Measurements from ENCODE around the gene HEXA.
"Not testable (repeated sequence)": the region's sequence is repeated elsewhere in the genome, so short reads cannot be mapped to it uniquely, and the experiment has no call there.

The HEXA gene

DNA sequence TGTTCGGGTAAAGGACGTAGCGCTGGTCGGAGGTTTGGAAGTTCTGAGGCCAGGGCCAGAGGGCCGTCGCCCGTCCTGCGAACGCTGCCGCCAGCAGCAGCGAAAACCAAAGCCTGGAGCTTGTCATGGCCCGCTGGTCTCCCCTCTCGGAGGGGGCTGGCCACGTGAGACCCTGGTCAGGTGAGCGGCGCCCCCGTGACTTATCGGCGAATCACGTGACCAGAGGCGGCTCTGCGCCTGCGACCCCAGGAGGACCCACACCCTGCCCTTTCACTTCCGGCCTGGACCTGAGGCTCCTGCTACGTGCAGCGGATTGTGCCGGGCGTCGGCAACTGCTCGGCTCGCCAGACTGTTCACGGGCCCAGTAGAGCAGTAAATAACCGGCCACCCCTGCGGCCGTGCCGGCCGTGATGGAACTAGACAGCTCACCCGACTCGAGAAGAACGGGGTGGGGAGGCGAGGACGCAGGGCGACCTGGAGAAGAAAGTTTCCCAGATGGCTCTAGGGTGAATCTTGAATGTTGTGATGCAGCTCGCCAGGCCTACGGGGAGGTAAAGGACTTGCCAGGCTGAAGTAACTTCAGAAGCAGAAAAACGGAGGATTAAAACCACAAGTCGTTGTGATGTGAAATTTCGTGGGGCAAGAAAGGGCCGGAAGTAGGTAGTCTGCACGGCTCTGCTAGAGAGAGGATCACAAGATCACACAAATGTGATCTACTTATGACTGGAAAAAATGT, at the start of gene HEXA:
TSS of gene HEXA (minus strand) at position 169 of the 736 bp plus-strand sequence. CDS start at position 127, 42 bp downstream.
- in situ Hi-C loops (cut with MboI; ENCODE audit: low sequenced_read_pairs) = no loop called here

DNA sequence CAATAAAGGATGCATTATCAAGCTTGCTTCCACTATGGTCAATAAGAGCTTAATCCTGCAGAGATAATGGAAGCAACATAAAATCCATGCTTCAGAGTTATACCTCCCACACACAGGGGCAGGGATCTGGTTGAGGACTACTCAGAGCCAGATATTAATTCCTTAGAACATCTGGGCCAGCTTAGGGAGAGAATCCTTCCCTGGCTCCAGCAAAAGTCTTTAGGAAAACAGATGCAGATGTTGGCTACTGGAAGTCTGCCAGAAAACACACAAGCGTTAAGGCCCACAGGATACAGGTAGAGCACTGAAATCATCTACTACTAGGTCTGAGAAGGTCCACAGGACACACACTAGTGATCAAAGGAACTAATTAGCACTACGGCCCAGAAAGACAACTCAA, 47.4 kb upstream of the HEXA start:
- in situ Hi-C loops (cut with MboI; ENCODE audit: low sequenced_read_pairs) = no loop called here

DNA sequence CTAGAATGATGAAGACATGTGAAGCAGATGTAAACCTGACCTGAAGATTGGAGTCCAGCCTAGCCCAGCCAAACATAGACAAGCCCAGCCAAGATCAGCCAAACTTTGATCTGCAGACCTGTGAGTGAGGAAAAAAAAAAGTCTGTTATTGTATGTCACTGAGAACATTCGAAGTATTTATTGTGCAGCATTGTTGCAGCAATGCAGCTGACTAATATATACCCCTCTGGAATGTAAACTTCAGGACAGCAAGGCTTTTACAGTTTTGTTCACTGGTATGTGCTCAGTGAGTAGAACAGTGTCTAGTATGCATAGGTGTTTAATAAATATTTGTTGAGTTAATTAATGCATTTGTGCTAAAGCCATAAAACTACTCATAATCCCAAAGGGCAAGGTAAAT, 45.7 kb upstream of the HEXA start:
- in situ Hi-C loops (cut with MboI; ENCODE audit: low sequenced_read_pairs) = no loop called here

DNA sequence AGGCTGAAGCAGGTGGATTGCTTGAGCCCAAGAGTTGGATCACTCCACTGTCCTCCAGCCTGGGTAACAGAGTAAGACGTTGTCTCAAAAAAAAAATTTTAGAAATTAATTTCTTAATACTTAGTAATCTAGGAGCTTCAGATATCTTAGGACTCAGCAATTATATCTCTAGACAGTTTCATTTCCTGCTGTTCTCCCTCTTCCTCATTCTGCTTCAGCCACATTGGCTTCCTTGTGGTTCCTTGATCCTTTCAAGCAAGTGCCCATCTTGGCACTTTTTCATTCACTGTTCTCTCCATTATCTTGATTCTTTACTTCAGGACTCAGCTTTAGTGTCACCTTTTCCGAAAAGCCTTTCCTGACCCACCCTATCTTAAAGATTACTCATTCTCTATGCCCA, 44.8 kb upstream of the HEXA start:
- in situ Hi-C loops (cut with MboI; ENCODE audit: low sequenced_read_pairs) = no loop called here

DNA sequence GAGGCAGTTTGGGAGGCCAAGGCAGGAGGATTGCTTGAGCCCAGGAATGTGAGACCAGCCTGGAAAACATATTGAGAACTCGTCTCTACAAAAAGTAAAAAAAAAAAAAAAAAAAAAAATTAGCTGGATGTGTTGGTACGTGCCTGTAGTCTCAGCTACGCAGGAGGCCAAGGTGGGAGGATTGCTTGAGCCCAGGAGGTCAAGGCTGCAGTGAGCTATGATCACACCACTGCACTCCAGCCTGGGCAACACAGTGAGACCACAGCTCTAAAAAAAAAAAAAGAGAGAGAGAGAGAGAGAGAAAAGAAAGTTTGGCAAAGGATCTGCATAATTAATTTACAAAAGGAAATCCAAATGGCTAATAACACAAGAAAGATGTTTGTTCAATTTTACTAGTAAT, 44.0 kb upstream of the HEXA start:
- in situ Hi-C loops (cut with MboI; ENCODE audit: low sequenced_read_pairs) = not testable (repeated sequence)

DNA sequence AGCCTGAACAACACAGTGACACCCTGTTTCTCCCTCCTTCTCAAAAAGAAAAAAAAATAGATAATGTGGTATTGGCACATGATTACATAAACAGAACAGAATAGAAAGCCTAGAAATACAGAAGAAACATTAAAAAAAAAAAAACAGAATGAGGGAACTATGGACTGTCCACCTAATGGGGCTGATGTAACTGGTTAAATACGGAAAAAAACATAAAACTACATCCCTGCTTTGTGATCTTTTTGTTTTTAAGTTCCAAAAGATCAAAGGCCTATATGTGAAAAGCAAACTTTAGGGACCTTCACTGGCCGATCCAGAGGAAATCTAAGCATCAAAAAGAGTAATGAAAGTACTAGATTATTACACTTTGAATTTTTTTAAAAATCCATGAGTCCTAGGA, 39.5 kb upstream of the HEXA start:
- in situ Hi-C loops (cut with MboI; ENCODE audit: low sequenced_read_pairs) = no loop called here

DNA sequence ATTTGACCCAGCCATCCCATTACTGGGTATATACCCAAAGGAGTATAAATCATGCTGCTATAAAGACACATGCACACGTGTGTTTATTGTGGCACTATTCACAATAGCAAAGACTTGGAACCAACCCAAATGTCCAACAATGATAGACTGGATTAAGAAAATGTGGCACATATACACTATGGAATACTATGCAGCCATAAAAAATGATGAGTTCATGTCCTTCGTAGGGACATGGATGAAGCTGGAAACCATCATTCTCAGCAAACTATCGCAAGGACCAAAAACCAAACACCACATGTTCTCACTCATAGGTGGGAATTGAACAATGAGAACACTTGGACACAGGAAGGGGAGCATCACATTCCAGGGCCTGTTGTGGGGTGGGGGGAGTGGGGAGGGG, 37.5 kb upstream of the HEXA start:
- in situ Hi-C loops (cut with MboI; ENCODE audit: low sequenced_read_pairs) = not testable (repeated sequence)

DNA sequence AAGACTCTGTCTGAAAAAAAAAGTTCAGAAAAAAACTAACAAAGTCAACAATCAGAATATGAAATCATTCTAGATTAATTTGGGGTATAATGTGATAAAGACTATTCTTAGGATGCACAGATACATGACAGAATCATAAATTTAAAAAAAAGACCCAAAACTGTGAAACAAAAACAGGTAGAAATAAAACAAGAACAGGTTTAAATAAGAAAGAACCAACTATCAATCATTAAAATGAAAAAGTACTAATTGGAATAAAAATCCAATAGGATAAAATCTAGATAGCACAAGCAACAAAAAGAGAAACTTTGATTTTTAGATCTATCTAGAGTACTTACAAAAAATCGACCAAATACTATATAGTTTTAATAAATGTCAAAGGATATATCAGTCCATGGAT, 35.7 kb upstream of the HEXA start:
- in situ Hi-C loops (cut with MboI; ENCODE audit: low sequenced_read_pairs) = no loop called here

DNA sequence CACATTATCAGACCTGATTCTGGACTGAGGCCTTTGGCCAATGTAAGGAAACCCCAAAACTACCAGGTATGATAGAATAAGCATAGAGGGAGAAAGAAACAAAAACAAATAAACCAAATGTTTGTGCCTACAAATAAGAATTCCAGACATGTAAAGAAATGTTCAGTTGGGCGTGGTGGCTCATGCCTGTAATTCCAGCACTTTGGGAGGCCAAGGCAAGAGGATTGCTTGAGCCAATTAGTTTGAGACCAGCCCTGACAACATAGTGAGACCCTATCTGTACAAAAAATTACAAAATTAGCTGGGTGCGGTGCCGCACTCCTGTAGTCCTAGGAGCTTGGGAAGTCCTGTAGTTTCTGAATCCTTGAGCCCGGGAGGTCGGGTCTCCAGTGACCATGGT, 35.3 kb upstream of the HEXA start:
- in situ Hi-C loops (cut with MboI; ENCODE audit: low sequenced_read_pairs) = no loop called here

DNA sequence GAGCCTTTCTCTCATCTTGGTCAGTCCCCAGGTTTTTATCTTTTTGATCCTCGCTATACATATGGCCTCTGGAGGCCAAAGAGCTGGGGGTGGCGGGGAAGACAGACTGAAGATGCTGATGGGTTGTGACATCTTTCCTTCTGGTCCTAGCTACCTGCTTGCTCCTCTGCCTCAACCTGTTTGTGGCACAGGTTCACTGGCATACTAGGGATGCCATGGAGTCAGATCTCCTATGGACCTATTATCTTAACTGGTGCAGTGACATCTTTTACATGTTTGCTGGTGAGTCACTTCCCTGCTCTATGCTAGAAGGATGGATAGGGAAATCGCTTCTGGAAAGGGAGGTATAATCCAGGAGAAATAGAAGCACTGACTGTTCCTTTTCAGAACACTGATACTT, 31.1 kb upstream of the HEXA start:
- in situ Hi-C loops (cut with MboI; ENCODE audit: low sequenced_read_pairs) = no loop called here

DNA sequence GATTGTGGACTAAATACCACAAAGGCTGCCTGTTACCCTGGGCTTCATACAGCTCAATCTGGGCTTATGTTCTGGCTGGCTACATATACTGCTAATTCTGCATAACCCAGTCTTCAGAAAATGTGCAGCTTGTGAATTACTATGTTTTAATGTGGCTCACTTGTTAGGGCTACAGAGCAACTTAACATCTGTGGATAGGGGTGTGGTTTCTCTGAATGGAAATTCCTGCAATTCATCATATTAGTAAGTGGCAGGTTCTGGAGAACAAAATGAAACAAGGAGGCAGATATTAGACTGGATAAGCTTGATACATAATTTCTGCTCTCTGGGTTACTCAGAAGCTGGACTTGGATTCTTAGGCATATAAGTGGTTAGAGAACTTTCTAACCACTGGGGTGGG, 29.0 kb upstream of the HEXA start:
- in situ Hi-C loops (cut with MboI; ENCODE audit: low sequenced_read_pairs) = no loop called here

DNA sequence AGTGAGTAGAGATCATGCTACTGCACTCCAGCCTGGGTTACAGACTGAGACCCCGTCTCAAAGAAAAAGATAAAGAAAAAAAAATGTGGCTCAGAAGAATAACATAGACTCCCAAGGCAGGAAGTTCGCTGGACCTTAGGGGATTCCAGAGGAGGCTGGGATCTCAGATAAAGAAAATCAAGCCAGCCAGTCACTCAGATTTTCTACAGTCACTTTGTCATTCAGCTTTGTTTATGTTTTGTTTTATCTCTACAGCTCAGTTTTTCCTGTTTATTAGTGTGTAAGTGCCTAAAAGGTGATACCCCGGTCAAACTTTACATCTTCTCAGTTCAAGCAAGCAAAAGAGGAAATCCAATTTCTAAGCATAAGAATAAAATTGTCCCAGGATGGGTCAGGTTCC, 28.5 kb upstream of the HEXA start:
- in situ Hi-C loops (cut with MboI; ENCODE audit: low sequenced_read_pairs) = no loop called here

DNA sequence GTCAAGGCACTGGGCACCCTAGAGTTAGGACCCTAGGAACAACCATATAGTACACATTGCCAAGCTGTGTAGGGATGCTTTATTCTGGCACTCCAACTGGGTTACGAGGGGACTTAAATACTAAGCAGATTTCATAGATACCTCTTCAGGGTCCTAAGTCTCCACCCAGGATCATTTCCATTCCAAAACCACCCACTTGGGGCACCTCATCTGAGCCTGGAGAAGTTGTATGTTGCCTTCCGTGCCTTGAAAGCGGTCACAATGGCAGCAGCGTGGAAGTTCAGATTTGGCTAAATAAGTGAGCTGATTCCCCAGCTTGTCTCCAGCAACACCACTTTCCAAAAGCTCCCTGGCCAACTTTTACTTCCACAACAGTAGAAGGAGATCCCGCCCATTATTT, 26.9 kb upstream of the HEXA start:
- in situ Hi-C loops (cut with MboI; ENCODE audit: low sequenced_read_pairs) = no loop called here

DNA sequence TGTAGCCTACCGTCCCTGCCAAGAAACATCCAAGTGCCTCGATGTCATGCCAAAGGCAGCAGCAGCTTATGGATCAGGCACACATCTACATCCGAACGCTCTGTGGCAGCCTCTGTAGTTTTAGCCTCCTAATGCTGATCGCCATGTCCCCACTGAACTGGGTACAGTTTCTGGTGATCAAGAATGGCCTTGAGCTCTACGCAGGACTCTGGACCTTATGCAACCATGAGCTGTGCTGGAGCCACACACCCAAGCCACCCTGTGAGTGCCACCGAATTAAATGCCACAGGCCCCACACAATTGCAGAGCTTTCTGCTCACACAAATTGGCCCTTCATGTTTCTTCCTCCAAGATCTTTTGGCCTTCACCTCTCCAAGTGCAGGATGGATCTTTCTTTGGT, 22.8 kb upstream of the HEXA start:
- in situ Hi-C loops (cut with MboI; ENCODE audit: low sequenced_read_pairs) = no loop called here

DNA sequence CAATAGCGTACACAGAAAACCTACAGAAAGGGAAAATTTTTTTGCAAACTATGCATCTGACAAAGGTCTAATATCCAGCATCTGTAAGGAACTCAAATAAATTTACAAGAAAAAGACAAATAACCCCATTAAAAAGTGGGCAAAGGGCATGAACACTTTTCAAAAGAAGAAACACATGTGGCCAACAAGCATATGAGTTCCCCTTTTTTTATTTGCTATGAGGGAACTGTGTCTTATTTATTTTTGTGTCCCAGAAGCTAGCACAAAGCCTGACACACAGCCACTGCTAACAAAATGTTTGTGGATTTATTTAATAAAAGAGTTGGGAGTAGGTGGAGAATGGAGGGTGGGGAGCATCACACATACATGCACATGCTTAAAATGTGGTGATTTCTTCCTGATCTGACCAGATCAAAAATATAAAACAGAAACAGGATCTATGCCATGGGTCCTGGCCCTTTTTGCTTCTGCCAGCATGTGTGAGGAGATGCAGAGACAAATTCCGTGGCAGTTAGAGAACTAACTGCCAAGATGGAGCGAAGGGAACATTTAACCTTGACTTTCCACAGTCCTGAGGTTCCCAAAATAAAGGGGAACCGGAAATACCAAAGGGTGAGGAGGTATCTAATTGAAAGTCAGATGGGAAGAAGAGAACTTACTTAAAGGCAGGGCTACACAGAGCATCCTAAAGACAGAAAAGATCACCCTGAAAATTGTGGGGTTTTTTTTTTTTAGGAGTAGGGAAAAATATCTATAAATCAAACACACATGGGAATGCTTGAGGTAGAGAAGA, 22.2 kb upstream of the HEXA start, which contains the start of gene TMEM202:
TSS of gene TMEM202 (plus strand) at position 510 of the 793 bp plus-strand sequence. CDS start at position 532, 22 bp downstream.
- in situ Hi-C loops (cut with MboI; ENCODE audit: low sequenced_read_pairs) = no loop called here

DNA sequence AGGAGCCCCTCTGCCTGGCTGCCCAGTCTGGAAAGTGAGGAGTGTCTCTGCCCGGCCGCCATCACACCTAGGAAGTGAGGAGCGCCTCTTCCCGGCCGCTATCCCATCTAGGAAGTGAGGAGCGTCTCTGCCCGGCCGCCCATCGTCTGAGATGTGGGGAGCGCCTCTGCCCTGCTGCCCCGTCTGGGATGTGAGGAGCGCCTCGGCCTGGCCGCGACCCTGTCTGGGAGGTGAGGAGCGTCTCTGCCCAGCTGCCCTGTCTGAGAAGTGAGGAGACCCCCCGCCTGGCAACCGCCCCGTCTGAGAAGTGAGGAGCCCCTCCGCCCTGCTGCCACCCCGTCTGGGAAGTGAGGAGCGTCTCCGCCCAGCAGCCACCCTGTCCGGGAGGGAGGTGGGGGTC, 20.5 kb upstream of the HEXA start:
- in situ Hi-C loops (cut with MboI; ENCODE audit: low sequenced_read_pairs) = not testable (repeated sequence)

DNA sequence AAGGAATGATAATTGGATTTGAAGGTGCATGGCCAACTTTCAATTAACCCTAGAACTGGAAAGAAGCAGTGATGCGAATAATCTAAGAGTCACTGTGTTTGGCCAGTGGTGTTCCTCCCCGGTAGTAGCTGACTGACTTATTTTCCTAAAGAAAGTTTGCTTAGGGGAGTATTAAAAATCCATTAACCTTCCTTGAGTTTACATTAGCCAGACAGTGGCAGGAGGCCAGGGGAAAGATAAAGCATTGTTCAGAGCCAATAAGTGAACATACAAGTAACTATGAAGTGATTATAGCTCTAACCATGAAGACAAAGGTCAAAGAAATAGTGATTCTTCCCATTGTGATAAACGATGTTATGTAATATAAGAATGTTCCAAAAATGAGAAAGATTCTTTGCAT, 13.4 kb upstream of the HEXA start:
- in situ Hi-C loops (cut with MboI; ENCODE audit: low sequenced_read_pairs) = no loop called here

DNA sequence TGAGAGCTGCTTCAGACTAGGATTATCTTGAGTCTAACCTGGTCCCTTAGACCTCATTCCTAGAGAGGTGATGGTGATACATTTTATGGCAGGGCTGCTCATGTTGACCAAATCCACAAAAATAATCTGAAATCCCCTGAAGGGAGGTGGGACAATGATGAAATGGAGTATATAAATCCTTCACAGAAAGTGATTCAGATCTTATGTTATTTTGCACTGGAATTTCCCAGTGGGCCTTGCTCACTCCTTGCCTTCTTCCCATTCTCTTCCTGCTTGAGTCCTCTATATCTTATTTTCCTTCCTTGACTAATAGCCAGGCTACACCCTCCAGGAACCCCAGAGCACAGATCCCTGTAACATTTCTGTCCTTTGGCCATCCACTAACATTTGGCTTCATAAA, 11.9 kb upstream of the HEXA start:
- in situ Hi-C loops (cut with MboI; ENCODE audit: low sequenced_read_pairs) = no loop called here

DNA sequence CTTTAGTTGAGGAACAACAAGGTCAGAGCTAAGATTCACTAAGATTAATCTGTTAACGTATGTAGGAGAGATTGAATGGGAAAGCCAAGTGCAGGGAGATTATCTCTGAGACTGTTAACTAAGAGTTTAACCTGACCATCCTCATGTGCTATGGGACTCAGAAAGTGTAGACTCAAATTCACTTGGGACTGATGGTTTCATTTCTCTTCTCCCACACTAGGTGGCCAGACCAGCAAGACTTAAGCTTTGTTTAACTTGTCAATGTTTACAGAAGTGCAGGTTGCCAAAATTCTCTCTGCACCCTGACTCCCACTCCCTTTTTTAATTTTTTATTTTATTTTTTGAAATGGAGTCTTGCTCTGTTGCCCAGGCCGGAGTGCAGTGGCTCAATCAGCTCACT, 6.3 kb upstream of the HEXA start:
- in situ Hi-C loops (cut with MboI; ENCODE audit: low sequenced_read_pairs) = no loop called here

DNA sequence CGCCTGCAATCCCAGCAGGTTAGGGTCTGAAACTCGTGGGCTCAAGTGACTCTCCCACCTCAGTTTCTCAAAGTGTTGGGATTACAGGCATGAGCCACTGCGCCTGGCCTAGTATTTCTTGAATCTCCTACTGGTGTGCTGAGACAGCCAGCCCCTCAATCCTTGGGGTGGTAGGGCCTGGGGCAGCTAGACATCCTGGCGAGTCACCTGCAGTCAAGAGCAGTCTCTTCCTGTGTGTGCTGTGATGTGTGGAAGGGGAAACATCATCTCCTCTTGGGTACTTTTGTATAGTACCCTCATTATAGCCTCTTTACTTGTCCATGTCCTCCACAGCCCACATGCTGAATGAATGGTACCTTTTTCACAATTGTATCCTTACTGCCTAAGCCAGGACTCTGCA, 4.9 kb upstream of the HEXA start:
- in situ Hi-C loops (cut with MboI; ENCODE audit: low sequenced_read_pairs) = no loop called here

DNA sequence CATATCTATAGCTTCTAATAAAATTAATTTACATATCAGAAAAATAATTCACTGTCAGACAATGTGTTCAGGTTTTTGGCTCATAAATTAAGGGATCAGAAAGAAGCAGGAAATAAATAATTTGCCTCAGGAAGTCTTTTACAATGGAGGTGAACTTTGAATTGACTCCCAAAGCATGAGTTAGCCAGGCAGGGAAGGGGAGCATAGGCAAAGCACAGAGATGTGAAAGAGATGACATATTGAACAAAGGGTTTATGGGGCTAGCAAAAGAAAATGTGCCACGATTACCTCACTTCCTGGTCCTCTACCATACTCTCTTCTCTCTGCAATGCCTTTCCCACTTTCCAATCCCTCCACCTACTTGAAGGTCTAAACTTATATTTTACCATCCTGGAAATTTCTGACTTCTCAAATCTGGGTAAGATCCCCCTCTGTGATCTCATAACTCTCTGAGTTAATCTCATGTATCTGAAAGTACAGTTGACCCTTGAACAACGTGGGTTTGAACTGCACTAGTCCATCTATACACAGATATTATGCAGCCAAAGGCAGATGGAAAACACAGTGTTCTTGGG, 4.1 kb upstream of the HEXA start:
- in situ Hi-C loops (cut with MboI; ENCODE audit: low sequenced_read_pairs) = no loop called here

DNA sequence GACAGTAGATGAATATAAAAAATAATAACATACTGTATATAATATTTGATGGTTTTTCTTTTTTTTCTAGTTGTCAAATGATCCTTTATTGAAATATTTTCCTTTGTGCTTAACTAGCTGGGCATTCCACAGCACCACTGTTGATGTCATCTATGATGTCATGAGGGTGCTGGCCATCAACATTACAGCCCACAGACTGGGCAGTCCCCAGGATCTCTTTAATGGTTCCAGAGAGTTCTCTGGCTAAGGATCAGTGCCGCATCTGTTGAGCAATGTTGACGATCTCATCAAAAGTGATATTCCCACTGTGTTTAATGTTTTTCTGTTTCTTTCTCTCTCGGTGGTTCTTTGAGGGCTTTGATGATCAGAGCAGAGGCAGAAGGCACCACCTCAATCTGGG, 3.3 kb upstream of the HEXA start:
- in situ Hi-C loops (cut with MboI; ENCODE audit: low sequenced_read_pairs) = not testable (repeated sequence)
